Gastroesophageal sphincter (tissue), 3 donors: ENCODE measurements around the gene ST7.

Source experiments
- CTCF ChIP-seq, 4 experiments: fragments of 200-600 bp in 2 of 4; fragments of 450-650 bp in 2 of 4; sonication (generic) in 1 of 4; IDR thresholded peaks; one replicate each; pipeline ENCODE4 v1.5.1; 2017 to 2019; ENCODE audit warnings: antibody characterized with exemption in 4 of 4, mild to moderate bottlenecking in 2 of 4, moderate library complexity in 2 of 4
- POLR2A ChIP-seq, 2 donors: fragments of 450-650 bp; IDR thresholded peaks; one replicate each; pipeline ENCODE4 v1.6.1; 2017; ENCODE audit warnings: antibody characterized with exemption in 2 of 2, mild to moderate bottlenecking in 2 of 2, moderate library complexity in 1 of 2

- TF ChIP-seq CTCF (IDR thresholded peaks at IDR 0.05) (no peak), POLR2A (IDR thresholded peaks at IDR 0.05) (no peak)
Observed at GRCh38 chr7:116967254-116967922, 14.1 kb downstream of the ST7 start.
